DMS153 treated with DMSO at 0.1 percent for 48 hours (cell line): ENCODE measurements around the gene LAMTOR4.
"Not testable (repeated sequence)": the region's sequence is repeated elsewhere in the genome, so short reads cannot be mapped to it uniquely, and the experiment has no call there.

ENCODE experiments used
- DNase-seq: peaks from one replicate; lab custom pipeline; 2025; ENCODE audit not compliant: unreplicated experiment; lab: John Stamatoyannopoulos, UW

Gene LAMTOR4

DNA sequence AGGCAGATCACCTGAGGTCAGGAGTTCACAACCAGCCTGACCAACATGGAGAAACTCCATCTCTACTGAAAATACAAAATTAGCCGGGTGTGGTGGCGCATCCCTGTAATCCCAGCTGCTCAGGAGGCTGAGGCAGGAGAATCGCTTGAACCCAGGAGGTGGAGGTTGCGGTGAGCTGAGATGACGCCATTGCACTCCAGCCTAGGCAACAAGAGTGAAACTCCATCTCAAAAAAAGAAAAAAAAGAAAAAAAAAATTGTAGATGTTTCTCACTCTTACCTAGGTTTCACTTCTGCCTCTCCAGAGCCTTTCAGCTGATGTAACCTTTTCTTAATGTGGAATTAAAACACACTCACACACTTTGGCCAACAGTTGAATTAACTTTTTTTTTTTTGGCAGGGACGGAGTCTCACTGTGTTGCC lies 47.2 kb downstream of the LAMTOR4 start:
- DNase-seq, result not testable (repeated sequence)

DNA sequence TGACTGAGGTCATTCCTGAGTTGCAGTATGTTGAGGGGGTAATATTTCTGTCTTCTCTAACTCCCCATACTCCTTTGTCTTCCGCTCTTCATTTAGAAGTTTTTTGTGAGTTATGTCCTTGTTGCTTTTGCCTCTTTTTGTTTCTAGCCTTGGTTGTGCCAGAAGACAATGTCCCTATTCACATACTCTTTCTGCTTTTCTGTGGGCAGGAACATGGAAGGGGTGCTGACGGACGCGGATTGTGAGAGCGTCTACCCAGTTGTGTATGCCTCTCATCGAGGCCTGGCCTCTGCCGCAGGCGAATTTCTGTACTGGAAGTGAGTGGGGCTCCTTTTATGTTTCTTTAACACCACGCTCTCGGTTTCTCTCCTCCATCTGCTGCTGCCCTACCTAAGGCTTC lies 49.5 kb downstream of the LAMTOR4 start:
- no peak for DNase-seq

- no peak for DNase-seq
Measured at GRCh38 chr7:100200693-100201092, 52.0 kb downstream of the LAMTOR4 start.
